K562 (cell line): ENCODE data around the gene C4A. TPM values are rescaled to one million over a fixed set of nuclear protein-coding genes. Genes with fewer than 3 reads are reported as not detected.

Experiments used
- ADNP ChIP-seq: fragments of 200-800 bp; sonication (Bioruptor generic); IDR thresholded peaks from 2 replicates; pipeline ENCODE4 v1.6.1; 2016; ENCODE audit warnings: missing genetic modification characterization, missing compliant biosample characterization
- BCL6 ChIP-seq: fragments of 250-450 bp; sonication (Bioruptor Pico); IDR thresholded peaks from 2 replicates; pipeline ENCODE4 v1.4.0; 2020
- C11orf30 ChIP-seq: fragments of 450-650 bp; IDR thresholded peaks from 2 replicates; pipeline ENCODE4 v1.6.1; 2016; ENCODE audit warnings: low read depth, mild to moderate bottlenecking
- FOSL1 ChIP-seq: fragments of 200-800 bp; sonication (Bioruptor generic); conservative IDR thresholded peaks from 2 replicates; pipeline ENCODE4 v1.6.1; 2016; ENCODE audit warnings: missing genetic modification characterization, missing compliant biosample characterization
- FOXP1 ChIP-seq: sonication (generic); formaldehyde crosslinking; IDR thresholded peaks from 2 replicates; pipeline ENCODE4 v1.8.0; 2022; ENCODE audit warnings: mild to moderate bottlenecking, missing genetic modification reagents
- JUND ChIP-seq, 2 experiments: IDR thresholded peaks; 2 replicates in 1 of 2; 3 replicates in 1 of 2; pipeline ENCODE4 v1.6.1; 2011; ENCODE audit warnings: borderline replicate concordance in 2 of 2, low read depth in 2 of 2, low read length in 2 of 2, improper control_type of control experiment in 1 of 2, missing biosample characterization in 1 of 2, missing genetic modification characterization in 1 of 2, missing genetic modification reagents in 1 of 2
- MYC ChIP-seq, 2 experiments: fragments of 250-450 bp in 1 of 2; sonication (Bioruptor Pico) in 1 of 2; IDR thresholded peaks; 2 replicates each; pipeline versions ENCODE4 v1.5.1 to v1.6.1; 2012 to 2021; ENCODE audit warnings: low read depth in 2 of 2, borderline replicate concordance in 1 of 2, improper control_type of control experiment in 1 of 2, low read length in 1 of 2, mild to moderate bottlenecking in 1 of 2, moderate library complexity in 1 of 2
- PHF8 ChIP-seq: fragments of 200-600 bp; sonication (generic); IDR thresholded peaks from 2 replicates; pipeline ENCODE4 v1.6.1; 2012; ENCODE audit warnings: mixed run types, mild to moderate bottlenecking, inconsistent platforms, low read length, moderate library complexity, borderline replicate concordance
- PTTG1 ChIP-seq: fragments of 450-650 bp; IDR thresholded peaks from 2 replicates; pipeline ENCODE4 v1.6.1; 2016; ENCODE audit warnings: low read depth, mild to moderate bottlenecking, missing genetic modification characterization, missing compliant biosample characterization
- STAG1 ChIP-seq: sonication (generic); formaldehyde crosslinking; IDR thresholded peaks from 2 replicates; pipeline ENCODE4 v1.5.0; 2020; ENCODE audit warnings: missing genetic modification reagents, borderline replicate concordance
- TBP ChIP-seq: optimal IDR thresholded peaks from 2 replicates; pipeline ENCODE3; 2011; ENCODE audit warnings: low read depth, low read length, improper control_type of control experiment
- ZNF239 ChIP-seq: fragments of 250-450 bp; sonication (Bioruptor Pico); IDR thresholded peaks from 2 replicates; pipeline ENCODE4 v1.4.0; 2020; ENCODE audit warnings: mild to moderate bottlenecking
- ZNF316 ChIP-seq: fragments of 450-650 bp; IDR thresholded peaks from 2 replicates; pipeline ENCODE4 v1.6.1; 2016
- polyA plus RNA-seq, 8 experiments: library from polyadenylated mRNA; depleted of rRNA in 4 of 8; stranded (reverse) in 5 of 8; unstranded in 3 of 8; fragments of >200 nt; fragmentation: Nextera tagmentation in 2 of 8; fragmentation: Illumina TruSeq in 1 of 8; extraction: Ambion mirVana in 2 of 8; extraction: Trizol in 1 of 8; gene quantifications; 2 replicates each; pipeline versions ENCODE4 v1.2.1 to v1.2.3, GENCODE V29; 2011 to 2014; ENCODE audit warnings: inconsistent platforms in 1 of 8, missing spikeins in 1 of 8
- total RNA-seq, 7 experiments: library from RNA; depleted of rRNA in 6 of 7; stranded (reverse); fragments of >200 nt in 6 of 7; fragmentation: Illumina TruSeq in 2 of 7; extraction: Trizol in 2 of 7; gene quantifications; 2 replicates each; pipeline versions ENCODE4 v1.2.1 to v1.2.3, GENCODE V29; 2011 to 2021; ENCODE audit warnings: low replicate concordance in 1 of 7
- TF ChIP-seq, protein P1 (sequence below): fragments of 450-650 bp; IDR thresholded peaks from 2 replicates; pipeline ENCODE4 v1.6.1; 2016
- TF ChIP-seq, protein P2 (sequence below): sonication (generic); formaldehyde crosslinking; IDR thresholded peaks from 2 replicates; pipeline ENCODE4 v1.8.0; 2022; ENCODE audit warnings: mild to moderate bottlenecking, missing genetic modification reagents
- TF ChIP-seq, protein P3 (sequence below): fragments of 450-650 bp; IDR thresholded peaks from 2 replicates; pipeline ENCODE4 v1.7.0; 2016; ENCODE audit warnings: borderline replicate concordance
- TF ChIP-seq, protein P4 (sequence below), 3 experiments: fragments of 200-800 bp in 1 of 3; sonication (Bioruptor generic) in 1 of 3; sonication (generic) in 1 of 3; formaldehyde crosslinking in 1 of 3; IDR thresholded peaks; 2 replicates each; pipeline versions ENCODE4 v1.6.1 to v1.8.0; 2016 to 2022; ENCODE audit warnings: mild to moderate bottlenecking in 2 of 3, missing compliant biosample characterization in 2 of 3, missing genetic modification characterization in 2 of 3, missing genetic modification reagents in 1 of 3
- TF ChIP-seq, protein P5 (sequence below): fragments of 450-650 bp; IDR thresholded peaks from 2 replicates; pipeline ENCODE4 v1.6.1; 2016; ENCODE audit warnings: antibody characterized with exemption

Gene C4A
- total and polyA plus RNA-seq, 9 of the 15 experiments (the other 6 are each of a cell fraction or from before 2014, with no cell fraction given), result 0.27 to 7.6 (median 5.0) TPM

DNA sequence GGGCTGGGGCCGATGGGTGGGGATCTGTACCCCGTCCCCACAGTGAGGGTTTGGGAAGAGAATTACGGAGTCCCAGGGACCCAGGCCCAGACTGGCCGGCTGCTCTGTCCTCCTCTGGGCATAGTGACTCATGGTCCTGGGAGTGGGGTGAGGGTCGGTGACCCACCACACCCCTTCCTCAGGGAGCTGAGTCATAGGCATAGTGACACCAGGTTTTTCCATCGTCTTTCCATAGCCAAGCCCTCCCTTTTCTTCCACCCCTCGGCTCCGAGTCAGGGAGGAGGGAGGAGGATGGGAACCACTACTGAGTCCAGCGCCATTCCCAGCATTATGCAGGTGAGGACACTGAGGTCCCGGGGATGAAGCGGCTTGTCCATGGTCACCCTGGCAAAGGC, 65.2 kb downstream of the C4A start (continued):
- TF ChIP-seq PHF8 (no peak), JUND (IDR thresholded peaks at IDR 0.05; ENCODE audit: borderline replicate concordance, low read depth, low read length) (peak; percentile 75; the same call in 1 of the 2 replicates), JUND (tag; IDR thresholded peaks at IDR 0.05; ENCODE audit: borderline replicate concordance, low read depth, low read length) (no peak; the same call in 2 of the 3 replicates), FOXP1 (CRISPR knock-in tag) (no peak), ADNP (no peak), MYC (IDR thresholded peaks at IDR 0.05; ENCODE audit: low read depth, low read length) (no peak), MYC (CRISPR knock-in tag; IDR thresholded peaks at IDR 0.05; ENCODE audit: borderline replicate concordance, low read depth) (no peak), C11orf30 (peak; percentile 52; the same call in 1 of the 2 replicates), BCL6 (CRISPR knock-in tag) (no peak), TBP (no peak), ZNF239 (CRISPR knock-in tag) (no peak), STAG1 (CRISPR knock-in tag) (no peak), PTTG1 (tag) (no peak), ZNF316 (0 out of 2 replicates have a peak, but pooled peaks have one; percentile 20), FOSL1 (tag) (peak; percentile 72)
- TF ChIP-seq, protein P1, sequence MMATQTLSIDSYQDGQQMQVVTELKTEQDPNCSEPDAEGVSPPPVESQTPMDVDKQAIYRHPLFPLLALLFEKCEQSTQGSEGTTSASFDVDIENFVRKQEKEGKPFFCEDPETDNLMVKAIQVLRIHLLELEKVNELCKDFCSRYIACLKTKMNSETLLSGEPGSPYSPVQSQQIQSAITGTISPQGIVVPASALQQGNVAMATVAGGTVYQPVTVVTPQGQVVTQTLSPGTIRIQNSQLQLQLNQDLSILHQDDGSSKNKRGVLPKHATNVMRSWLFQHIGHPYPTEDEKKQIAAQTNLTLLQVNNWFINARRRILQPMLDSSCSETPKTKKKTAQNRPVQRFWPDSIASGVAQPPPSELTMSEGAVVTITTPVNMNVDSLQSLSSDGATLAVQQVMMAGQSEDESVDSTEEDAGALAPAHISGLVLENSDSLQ, result no peak
- TF ChIP-seq, protein P2, sequence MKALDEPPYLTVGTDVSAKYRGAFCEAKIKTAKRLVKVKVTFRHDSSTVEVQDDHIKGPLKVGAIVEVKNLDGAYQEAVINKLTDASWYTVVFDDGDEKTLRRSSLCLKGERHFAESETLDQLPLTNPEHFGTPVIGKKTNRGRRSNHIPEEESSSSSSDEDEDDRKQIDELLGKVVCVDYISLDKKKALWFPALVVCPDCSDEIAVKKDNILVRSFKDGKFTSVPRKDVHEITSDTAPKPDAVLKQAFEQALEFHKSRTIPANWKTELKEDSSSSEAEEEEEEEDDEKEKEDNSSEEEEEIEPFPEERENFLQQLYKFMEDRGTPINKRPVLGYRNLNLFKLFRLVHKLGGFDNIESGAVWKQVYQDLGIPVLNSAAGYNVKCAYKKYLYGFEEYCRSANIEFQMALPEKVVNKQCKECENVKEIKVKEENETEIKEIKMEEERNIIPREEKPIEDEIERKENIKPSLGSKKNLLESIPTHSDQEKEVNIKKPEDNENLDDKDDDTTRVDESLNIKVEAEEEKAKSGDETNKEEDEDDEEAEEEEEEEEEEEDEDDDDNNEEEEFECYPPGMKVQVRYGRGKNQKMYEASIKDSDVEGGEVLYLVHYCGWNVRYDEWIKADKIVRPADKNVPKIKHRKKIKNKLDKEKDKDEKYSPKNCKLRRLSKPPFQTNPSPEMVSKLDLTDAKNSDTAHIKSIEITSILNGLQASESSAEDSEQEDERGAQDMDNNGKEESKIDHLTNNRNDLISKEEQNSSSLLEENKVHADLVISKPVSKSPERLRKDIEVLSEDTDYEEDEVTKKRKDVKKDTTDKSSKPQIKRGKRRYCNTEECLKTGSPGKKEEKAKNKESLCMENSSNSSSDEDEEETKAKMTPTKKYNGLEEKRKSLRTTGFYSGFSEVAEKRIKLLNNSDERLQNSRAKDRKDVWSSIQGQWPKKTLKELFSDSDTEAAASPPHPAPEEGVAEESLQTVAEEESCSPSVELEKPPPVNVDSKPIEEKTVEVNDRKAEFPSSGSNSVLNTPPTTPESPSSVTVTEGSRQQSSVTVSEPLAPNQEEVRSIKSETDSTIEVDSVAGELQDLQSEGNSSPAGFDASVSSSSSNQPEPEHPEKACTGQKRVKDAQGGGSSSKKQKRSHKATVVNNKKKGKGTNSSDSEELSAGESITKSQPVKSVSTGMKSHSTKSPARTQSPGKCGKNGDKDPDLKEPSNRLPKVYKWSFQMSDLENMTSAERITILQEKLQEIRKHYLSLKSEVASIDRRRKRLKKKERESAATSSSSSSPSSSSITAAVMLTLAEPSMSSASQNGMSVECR (CRISPR knock-in tag), result no peak
- TF ChIP-seq, protein P3, sequence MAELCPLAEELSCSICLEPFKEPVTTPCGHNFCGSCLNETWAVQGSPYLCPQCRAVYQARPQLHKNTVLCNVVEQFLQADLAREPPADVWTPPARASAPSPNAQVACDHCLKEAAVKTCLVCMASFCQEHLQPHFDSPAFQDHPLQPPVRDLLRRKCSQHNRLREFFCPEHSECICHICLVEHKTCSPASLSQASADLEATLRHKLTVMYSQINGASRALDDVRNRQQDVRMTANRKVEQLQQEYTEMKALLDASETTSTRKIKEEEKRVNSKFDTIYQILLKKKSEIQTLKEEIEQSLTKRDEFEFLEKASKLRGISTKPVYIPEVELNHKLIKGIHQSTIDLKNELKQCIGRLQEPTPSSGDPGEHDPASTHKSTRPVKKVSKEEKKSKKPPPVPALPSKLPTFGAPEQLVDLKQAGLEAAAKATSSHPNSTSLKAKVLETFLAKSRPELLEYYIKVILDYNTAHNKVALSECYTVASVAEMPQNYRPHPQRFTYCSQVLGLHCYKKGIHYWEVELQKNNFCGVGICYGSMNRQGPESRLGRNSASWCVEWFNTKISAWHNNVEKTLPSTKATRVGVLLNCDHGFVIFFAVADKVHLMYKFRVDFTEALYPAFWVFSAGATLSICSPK, result no peak
- TF ChIP-seq, protein P4, sequence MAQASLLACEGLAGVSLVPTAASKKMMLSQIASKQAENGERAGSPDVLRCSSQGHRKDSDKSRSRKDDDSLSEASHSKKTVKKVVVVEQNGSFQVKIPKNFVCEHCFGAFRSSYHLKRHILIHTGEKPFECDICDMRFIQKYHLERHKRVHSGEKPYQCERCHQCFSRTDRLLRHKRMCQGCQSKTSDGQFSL (CRISPR knock-in tag; IDR thresholded peaks at IDR 0.05), result no peak
- TF ChIP-seq, protein P4 (tag; IDR thresholded peaks at IDR 0.05), result no peak
- TF ChIP-seq, protein P5, sequence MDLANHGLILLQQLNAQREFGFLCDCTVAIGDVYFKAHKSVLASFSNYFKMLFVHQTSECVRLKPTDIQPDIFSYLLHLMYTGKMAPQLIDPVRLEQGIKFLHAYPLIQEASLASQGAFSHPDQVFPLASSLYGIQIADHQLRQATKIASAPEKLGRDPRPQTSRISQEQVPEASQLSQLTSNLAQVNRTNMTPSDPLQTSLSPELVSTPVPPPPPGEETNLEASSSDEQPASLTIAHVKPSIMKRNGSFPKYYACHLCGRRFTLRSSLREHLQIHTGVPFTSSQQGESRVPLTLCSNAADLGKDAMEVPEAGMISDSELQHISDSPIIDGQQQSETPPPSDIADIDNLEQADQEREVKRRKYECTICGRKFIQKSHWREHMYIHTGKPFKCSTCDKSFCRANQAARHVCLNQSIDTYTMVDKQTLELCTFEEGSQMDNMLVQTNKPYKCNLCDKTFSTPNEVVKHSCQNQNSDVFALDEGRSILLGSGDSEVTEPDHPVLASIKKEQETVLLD, result no peak
